Stimulated activated CD4-positive, alpha-beta T cell treated with anti-CD3 and anti-CD28 coated beads, Interleukin-4, amount 100 ng/mL, for 4 hours (primary cell): ENCODE measurements around the gene MYMX.

Source experiments
- DNase-seq, 2 experiments: peaks; one replicate each; pipeline ENCODE4 v3.0.0-alpha.2; 2020

The MYMX gene

DNA sequence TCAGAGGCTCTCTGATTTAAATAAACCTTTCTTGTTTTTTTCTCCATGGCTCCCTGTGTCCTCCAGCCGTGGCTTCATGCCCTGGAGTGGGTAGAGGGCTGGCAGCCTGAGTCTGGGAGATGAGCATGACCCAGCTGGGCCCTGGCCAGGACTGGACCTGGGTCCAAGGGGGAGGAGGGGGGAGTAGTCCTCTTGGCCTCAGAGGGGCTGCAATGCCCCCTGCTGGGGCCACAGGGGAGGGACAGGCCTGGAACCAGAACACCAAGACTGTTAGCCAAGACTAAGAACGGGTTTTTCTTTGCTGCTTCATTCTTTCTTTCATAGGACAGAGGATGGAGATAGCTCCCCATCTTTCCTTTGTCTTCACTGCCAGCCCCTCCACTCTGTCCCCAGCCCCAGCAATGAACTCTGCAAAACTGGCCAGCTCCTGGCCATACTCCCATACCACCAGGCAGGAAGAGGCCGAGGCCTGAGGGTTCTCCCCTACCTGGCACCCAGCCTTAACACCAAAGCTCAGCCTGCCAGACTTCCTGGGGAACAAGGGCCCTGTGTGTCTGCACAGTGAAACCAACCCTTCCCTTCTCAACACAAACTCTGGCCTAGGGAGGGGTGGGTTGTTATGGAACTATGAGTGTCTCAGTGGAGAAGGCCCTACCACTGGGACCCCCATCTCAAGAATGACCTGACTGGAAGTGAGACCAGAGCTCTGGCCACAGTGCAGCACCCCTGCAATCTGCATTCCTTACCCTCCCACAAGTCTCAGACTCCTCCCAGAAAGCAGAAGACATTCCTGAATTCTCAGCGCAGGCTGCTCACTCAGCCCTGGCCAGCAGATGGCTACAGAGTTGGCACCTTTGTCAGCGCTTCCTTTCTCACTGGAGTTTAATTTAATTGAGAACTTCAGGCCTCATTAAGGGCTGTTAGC lies 17.6 kb downstream of the MYMX start:
- DNase-seq = no peak

DNA sequence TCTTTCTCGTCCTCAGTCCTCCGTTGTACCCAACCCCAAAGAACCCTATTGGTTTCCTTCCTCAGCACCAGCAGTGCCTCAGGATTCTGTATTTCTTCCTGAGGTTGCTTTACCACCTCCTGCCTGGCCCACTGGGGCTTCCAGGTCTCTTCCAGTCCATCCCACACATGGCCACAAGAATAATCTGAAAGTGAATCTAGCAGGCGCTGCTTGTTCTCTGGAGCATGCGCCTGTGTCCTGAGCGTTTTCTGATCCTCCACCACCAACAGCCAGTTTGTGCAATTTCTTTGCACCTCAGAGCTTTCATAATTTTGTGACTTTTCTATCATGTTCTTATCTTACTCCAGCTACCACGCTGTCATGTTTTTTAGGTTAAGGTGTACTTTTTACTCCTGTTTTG lies 18.5 kb downstream of the MYMX start:
- no peak for DNase-seq

DNA sequence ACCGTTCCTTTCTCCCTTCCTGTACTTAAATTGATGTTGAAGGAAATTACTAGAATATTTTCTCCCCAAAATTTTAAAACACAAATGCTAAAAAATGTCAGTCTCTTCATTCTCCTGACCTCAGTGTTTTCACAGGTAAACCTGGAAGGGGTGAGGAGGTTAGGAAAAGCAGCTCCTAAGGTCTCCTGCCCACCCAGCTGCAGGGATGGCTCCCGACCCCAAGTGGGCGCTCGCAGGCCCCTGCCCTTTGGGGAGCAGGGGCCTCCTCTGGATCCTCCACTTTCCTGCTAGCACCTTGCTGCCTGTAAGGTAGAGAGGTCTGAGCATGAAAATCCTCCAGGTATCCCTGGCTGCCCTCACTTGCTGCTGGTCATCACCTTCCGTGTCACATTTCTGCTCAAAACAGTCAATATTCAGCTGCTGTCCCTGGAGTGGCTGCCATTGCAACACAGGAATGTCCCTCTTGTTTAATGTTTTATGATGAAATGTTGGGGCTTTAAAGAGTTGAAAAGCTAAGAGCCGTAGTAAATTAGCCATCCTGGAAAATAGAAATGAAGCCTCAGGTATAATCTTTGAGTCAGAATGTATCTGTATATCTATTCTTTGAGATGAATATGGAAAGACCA lies 19.3 kb downstream of the MYMX start:
- DNase-seq = no peak

DNA sequence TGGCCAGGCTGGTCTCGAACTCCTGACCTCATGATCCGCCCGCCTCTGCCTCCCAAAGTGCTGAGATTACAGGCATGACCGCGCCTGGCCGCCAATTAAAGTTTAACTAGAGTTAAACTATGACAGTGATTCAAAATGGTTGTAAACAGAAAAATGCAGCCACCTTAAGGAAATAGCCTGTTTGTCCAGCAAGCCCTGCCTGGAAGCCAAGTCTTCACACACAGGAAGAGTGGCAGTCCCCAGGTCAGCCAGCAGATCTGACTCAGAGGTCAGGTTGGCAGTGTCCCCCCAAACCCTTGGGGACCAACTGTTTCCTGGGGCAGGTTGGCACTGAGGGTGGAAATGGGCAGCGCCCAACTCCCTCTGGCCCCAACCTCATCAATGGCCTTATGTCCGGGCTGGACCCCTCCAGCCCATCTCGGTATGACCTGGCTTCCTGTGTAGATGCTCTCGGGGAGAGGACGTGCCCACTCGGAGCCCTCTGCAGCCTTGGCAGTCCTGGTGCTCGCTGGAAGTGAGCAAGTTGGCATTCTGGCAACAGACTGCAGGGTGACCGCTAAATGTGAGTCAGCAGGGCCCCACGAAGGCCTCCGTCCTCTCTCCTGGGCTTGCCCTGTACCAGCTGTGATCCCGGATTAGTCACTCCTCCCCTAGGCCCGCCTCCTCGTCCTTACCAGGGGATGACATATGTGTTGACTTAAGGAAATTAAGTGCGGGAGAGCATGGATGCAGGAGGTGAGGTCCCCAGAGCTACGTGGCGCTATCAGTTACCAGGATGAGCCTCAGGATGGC lies 20.5 kb downstream of the MYMX start:
- DNase-seq = peak; percentile 56 to 73

DNA sequence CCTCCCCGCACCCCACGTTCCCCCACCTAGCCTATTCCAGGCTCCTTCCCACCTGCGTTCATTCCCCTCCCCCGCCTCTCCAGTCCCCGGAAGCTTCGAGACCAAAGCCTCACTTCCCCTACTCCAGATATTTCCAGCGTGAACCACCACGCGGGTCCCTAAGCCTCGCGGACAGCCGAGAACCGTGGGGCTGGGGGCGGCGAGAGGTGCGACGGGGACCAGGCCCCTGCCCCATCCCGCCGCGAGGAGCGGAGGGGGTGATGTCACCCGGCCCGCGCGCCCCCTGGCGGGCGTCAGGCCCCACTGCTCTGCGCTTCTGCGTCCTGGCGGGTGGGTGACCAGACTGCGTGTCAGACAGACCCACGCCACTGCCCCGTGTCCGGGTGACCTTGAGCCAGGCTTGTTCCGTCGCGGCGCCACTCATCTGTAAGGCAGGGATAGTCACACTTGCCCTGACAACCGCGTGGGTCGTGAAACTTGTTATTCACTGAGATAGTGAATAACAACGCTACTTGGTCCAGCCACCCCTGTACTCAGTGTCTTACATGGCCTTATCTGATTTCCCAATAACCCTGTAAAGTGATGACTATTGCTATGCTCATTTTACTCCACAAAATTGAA lies 21.2 kb downstream of the MYMX start:
- peak; percentile 72 to 75 for DNase-seq

DNA sequence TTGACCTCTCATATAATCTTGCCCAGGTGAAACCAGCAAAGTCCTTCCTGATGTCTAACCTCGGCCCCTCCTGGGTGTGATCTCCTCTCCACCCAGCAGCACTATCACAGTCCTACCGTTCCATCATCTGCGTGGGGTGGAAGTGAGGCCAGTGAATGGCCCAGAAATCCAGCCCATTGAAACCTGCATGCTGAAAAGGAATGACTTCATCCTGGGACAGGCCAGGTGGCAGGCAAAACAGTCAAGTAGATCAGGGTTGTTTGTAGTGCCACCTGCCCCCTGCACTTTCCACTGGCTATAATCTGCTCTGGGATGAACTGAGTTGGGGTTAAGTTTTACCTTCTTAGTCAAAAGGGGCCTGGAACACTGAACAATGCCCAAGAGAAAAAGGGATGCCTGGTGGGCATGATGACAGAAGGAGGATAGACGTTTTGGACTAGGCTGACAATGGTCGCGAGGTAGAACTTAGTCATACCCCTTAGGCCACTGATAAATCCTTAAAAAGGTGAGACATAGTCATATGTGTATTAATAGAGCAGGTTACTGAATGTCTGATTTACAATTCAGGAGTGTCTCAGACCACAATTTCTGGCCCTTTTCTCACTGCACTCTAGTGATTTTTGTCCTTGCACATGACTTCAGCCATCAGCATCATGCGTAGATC lies 22.1 kb downstream of the MYMX start:
- no peak for DNase-seq

DNA sequence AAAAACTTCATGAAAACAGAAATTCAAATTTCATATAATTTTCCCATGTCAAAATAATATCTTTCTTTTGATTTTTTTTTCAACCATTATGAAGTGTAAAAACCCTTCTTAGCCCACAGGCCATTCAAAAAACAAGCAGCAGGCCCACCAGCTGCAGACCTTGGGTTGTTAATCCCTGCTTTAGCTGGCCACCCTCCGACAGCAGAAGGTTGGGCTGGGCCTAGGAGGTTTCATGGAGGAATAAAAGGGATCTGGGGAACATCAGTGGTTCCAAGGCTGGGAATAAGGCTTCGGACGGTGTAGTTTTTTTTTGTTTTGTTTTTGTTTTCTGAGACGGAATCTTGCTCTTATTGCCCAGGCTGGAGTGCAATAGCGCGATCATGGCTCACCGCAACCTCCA lies 26.6 kb downstream of the MYMX start:
- DNase-seq = no peak

DNA sequence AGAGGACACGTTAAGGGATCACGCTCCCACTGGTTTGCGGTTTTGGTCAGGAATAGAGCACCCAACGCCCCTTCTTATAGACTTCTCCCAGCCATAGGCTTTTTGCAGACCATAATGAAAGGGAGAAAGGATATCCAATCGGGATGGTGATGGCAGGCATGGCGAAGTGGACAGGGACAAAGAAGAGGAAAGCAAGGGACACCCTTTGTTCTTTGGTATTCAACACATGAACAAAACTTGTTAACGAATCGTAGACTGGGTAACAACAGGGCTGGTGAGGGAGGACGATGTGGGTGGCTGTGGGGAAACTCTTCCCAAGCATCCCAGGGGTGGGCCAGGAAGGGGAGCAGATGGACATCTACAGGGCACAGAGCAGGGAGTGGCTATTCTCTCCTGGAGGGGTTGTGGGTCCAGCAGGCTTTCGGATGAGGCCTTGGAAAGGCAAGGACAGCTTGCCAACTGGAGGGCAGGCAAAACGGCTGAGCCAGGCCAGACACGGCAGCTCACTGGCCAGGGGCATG lies 28.7 kb downstream of the MYMX start:
- no peak for DNase-seq

DNA sequence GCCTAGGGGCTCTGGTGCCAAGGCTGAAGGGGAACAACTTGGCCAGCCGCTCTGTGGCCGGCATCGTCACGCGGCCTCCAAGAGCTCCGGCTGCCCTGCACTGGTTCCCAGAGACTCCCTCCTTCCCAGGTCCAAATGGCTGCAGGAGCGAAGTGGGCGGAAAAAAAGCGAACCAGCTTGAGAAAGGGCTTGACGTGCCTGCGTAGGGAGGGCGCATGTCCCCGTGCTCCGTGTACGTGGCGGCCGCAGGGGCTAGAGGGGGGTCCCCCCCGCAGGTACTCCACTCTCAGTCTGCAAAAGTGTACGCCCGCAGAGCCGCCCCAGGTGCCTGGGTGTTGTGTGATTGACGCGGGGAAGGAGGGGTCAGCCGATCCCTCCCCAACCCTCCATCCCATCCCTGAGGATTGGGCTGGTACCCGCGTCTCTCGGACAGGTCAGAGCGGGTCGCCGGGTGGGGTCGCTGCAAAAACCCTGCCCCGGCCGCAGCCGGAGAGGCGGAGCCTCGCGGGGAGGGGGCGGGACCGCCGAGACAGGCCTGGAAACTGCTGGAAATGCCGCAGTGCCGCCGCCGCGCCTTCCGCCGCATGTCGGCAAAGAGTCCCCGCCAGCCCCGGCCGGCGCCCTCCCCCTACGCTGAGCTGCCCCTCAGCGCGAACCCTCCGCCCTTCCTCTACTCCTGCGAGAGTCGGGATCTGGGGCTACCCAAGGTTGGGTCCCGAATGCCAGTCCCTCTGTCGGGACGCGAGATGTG lies 29.4 kb downstream of the MYMX start:
- peak; percentile 82 to 92 for DNase-seq

DNA sequence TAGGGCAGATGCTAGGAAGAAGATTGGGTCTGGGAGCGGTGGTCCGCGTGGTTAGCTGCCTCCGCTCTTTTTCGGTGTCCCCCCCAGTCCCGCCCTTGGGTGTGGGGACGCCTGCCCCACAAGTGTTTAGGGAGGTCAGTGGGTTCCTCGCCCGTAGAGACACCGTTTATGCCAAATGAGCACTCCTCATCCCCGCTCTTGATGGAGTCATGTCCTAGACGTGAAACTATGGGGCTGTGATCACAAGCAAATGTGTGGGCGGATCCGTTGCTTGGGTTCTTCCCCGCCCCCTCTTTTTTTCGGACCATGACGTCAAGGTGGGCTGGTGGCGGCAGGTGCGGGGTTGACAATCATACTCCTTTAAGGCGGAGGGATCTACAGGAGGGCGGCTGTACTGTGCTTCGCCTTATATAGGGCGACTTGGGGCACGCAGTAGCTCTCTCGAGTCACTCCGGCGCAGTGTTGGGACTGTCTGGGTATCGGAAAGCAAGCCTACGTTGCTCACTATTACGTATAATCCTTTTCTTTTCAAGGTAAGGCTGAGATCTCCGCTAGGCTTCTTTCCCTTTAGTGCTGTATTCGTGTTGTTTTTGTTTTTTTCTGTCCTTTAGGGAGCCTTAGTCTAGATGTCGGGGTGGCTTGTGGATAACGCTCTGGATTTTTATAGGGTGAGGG lies 30.1 kb downstream of the MYMX start, which contains the start of gene HSP90AB1:
Gene HSP90AB1 (plus strand): TSS at position 439 of the 675 bp plus-strand sequence. CDS start 1,529 bp downstream, outside the sequence.
- DNase-seq = peak; percentile 86 to 99

DNA sequence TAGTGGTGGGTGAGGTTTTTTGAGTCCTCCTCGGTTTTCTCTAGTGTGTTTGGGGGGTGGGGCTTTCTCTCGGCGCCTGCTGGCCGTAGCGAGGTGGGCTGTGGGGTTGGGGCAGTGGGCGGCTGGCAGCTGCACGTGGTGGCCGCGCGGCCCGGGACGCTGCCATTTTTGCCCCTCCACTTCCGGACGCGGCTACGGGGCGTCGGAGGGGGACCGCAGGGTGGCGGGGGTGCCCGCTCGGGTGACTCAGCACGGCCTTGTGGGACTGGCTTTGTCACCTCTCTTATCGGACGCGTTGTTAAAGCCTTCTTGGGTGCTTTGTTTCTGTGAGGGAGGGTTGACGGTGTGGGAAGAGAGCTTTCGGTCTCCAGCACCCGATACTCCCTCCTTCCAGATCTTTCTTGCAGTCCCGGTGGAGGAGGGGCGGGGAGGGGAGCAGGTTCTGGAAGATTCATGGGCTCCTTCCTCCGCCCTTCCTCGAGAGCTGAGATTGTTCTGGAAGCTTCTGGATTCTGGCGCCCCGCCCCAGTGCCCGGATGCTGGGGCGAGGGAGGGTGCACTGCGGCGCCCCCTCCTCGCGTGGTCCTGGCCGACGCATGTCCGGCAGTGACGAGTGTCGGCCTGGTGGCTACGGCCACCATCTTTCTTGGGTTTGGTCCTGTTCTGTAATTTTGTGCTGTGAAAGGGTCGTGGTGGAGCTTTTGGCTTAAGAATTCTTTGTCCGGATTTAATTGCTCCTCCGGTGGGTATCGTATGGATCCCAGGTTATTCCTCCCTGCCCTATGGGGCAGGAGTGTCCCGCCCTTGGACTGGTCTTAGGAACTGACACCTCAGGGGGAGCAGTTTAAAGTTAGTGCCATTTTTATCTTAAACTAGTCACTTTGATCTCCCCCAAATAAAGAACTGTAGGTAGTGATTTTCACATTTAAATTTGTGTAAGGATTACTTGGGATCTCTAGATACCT lies 30.9 kb downstream of the MYMX start:
- DNase-seq = peak; percentile 84 to 92

DNA sequence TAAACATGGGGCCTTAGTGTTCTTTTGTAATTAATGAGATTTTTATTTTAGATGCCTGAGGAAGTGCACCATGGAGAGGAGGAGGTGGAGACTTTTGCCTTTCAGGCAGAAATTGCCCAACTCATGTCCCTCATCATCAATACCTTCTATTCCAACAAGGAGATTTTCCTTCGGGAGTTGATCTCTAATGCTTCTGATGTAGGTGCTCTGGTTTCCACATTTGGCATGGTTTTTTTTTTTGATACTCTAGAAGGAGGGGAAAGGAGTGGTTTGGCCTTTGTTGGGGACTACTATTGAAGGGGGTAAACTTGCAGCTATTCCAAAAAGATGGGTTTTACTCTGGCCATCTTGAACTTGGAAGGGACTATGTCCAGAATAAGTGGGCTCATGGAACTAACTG lies 31.9 kb downstream of the MYMX start:
- DNase-seq = no peak

DNA sequence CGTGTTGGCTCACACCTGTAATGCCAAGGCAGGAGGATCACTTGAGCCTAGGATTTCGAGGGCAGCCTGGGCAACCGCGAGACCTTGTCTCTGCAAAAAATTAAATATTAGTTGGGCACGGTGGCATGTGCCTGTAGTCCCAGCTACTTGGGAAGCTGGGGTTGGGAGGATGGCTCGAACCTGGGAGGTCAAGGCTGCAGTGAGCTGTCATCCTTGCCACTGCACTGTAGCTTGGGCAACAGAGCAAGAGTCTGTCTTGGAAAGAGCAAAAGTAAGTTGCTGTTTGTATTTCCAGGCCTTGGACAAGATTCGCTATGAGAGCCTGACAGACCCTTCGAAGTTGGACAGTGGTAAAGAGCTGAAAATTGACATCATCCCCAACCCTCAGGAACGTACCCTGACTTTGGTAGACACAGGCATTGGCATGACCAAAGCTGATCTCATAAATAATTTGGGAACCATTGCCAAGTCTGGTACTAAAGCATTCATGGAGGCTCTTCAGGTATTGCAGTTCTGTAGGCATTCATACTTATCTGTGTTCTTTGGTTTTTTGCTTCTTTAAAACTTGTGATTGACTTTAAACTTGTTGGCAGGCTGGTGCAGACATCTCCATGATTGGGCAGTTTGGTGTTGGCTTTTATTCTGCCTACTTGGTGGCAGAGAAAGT lies 32.5 kb downstream of the MYMX start:
- no peak for DNase-seq

DNA sequence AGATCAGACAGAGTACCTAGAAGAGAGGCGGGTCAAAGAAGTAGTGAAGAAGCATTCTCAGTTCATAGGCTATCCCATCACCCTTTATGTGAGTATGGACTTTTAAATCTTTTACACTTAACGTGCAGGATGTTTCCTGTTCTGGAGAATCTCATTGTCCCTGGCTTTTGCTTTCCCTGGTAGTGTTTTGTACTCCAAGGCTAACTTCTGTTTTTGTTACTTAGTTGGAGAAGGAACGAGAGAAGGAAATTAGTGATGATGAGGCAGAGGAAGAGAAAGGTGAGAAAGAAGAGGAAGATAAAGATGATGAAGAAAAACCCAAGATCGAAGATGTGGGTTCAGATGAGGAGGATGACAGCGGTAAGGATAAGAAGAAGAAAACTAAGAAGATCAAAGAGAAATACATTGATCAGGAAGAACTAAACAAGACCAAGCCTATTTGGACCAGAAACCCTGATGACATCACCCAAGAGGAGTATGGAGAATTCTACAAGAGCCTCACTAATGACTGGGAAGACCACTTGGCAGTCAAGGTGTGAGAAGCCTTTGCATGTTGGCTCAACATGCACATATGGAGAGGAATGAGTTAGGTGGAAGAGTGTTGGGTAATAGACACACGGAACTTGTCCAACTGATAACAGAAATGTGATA lies 33.5 kb downstream of the MYMX start:
- DNase-seq = no peak

DNA sequence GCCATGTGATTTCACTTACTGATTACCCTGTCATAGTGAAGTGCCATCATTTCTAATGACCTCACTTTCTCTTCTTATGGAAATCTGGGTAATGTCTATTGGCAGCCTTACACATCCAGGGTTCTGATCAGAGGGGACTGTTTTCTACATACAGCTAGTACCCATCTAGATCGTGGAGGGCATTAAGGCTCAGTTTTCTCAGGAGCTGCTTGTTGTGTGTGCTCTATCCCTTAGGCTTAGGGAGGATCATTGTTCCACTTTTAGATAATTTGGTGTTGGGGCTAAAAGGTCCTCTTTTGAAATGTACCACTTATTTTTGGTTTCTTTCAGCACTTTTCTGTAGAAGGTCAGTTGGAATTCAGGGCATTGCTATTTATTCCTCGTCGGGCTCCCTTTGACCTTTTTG lies 34.0 kb downstream of the MYMX start:
- DNase-seq = no peak

DNA sequence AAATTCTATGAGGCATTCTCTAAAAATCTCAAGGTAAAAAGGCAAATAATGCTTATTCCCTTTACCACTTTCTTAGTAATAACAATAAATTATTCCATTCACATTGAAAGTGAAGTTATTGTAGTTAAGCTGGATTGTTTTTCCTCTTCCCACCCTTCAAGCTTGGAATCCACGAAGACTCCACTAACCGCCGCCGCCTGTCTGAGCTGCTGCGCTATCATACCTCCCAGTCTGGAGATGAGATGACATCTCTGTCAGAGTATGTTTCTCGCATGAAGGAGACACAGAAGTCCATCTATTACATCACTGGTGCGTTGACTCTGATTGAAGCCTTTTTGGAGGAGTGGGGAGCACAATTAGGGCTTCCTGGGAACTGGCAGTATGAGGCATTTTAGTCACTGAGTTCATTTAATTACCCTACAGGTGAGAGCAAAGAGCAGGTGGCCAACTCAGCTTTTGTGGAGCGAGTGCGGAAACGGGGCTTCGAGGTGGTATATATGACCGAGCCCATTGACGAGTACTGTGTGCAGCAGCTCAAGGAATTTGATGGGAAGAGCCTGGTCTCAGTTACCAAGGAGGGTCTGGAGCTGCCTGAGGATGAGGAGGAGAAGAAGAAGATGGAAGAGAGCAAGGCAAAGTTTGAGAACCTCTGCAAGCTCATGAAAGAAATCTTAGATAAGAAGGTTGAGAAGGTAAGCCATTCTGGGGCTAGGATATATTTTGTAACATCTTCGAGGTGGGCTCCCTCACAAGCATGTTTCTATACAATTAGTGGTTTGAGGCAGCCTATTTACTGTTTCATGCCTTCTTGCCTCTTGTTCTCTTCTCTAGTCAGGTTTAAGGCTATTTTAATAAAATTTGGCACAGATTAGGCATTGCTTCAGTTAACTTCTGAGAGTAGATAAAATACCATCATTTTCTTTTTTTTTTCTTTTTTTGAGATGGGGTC lies 35.1 kb downstream of the MYMX start:
- DNase-seq = no peak
